CD4-positive, alpha-beta T cell (primary cell): ENCODE measurements around the gene ZSCAN1. TPM values are rescaled to one million over a fixed set of nuclear protein-coding genes. Genes with fewer than 3 reads are reported as not detected.

Experiments
- ATAC-seq: fragments of 200-7000 bp; cut with Tn5 transposase; one replicate; pipeline ENCODE4 v1.10.0; 2022; ENCODE audit warnings: mild to moderate bottlenecking; ENCODE audit not compliant: poor library complexity
- CTCF ChIA-PET: fragments of 350-600 bp; sonication (Branson Sonifier 250); formaldehyde crosslinking; loops from one replicate; lab custom pipeline; 2021; ENCODE audit warnings: antibody characterized with exemption, inconsistent platforms; lab: Charles Lee
- POLR2A ChIA-PET: fragments of 350-600 bp; sonication (Branson Sonifier 250); formaldehyde crosslinking; loops from one replicate; lab custom pipeline; 2021; ENCODE audit warnings: antibody characterized with exemption, inconsistent platforms; lab: Charles Lee
- DNase-seq, 14 experiments: peaks; one replicate each; pipeline ENCODE4 v3.0.0-alpha.2; 2013 to 2020; ENCODE audit warnings: mixed read lengths in 2 of 14
- H3K27ac ChIP-seq, 2 donors: one replicate each; pipeline versions ENCODE4 v1.5.1 to v1.7.0; 2013; ENCODE audit warnings: low read length in 2 of 2, low read depth in 1 of 2, mild to moderate bottlenecking in 1 of 2
- H3K27me3 ChIP-seq, 2 experiments: 1 replicate in 1 of 2; 2 replicates in 1 of 2; pipeline versions ENCODE4 v1.6.1 to v1.7.0; 2013; ENCODE audit warnings: low read length in 2 of 2, control low read depth in 1 of 2, mild to moderate bottlenecking in 1 of 2, moderate library complexity in 1 of 2; ENCODE audit not compliant: insufficient read depth in 2 of 2, control insufficient read depth in 1 of 2
- H3K36me3 ChIP-seq: one replicate; pipeline ENCODE4 v1.6.1; 2013; ENCODE audit warnings: low read length, control low read depth; ENCODE audit not compliant: insufficient read depth
- H3K4me1 ChIP-seq: one replicate; pipeline ENCODE4 v1.6.1; 2013; ENCODE audit warnings: low read length, control low read depth; ENCODE audit not compliant: insufficient read depth
- H3K4me3 ChIP-seq: one replicate; pipeline ENCODE4 v1.5.1; 2013; ENCODE audit warnings: mild to moderate bottlenecking, low read length, moderate library complexity
- H3K9me3 ChIP-seq, 2 experiments: 1 replicate in 1 of 2; 2 replicates in 1 of 2; pipeline versions ENCODE4 v1.6.1 to v1.7.0; 2013; ENCODE audit warnings: low read length in 2 of 2, mild to moderate bottlenecking in 2 of 2, control low read depth in 1 of 2, moderate library complexity in 1 of 2; ENCODE audit not compliant: control insufficient read depth in 1 of 2, insufficient read depth in 1 of 2
- H3K27ac Mint-ChIP-seq: one replicate; pipeline ENCODE4 v1.8.0; 2020; ENCODE audit warnings: mixed read lengths
- H3K27me3 Mint-ChIP-seq: one replicate; pipeline ENCODE4 v1.8.0; 2021; ENCODE audit warnings: mixed read lengths
- H3K36me3 Mint-ChIP-seq: one replicate; pipeline ENCODE4 v1.8.0; 2021; ENCODE audit warnings: low read depth, mixed read lengths
- H3K4me1 Mint-ChIP-seq: one replicate; pipeline ENCODE4 v1.8.0; 2021; ENCODE audit warnings: low read depth, mixed read lengths
- H3K4me3 Mint-ChIP-seq: one replicate; pipeline ENCODE4 v1.8.0; 2020; ENCODE audit warnings: mild to moderate bottlenecking, mixed read lengths
- H3K9me3 Mint-ChIP-seq: one replicate; pipeline ENCODE4 v1.8.0; 2020; ENCODE audit warnings: mixed read lengths
- intact Hi-C, 2 experiments: fragments of 100-400 bp; cut with DNase I in 1 of 2; cut with micrococcal nuclease in 1 of 2; formaldehyde crosslinking; loops; one replicate each; pipeline versions ENCODE4 v1.15.1 to v1.9.0; 2023 to 2025; cut with DNase I, micrococcal nuclease
- total RNA-seq, 174 experiments: library from RNA in 2 of 174; stranded (reverse) in 2 of 174; gene quantifications; one replicate each; pipeline ENCODE4 v1.2.3 and lab custom pipeline; 2021 to 2026
- TF ChIP-seq, protein P1 (sequence below): fragments of 200-600 bp; IDR thresholded peaks from one replicate; pipeline ENCODE4 v1.8.0; 2022; ENCODE audit warnings: antibody characterized with exemption, mild to moderate bottlenecking

Gene ZSCAN1
- total RNA-seq, 2 experiments from 2014 or later, result not detected

DNA sequence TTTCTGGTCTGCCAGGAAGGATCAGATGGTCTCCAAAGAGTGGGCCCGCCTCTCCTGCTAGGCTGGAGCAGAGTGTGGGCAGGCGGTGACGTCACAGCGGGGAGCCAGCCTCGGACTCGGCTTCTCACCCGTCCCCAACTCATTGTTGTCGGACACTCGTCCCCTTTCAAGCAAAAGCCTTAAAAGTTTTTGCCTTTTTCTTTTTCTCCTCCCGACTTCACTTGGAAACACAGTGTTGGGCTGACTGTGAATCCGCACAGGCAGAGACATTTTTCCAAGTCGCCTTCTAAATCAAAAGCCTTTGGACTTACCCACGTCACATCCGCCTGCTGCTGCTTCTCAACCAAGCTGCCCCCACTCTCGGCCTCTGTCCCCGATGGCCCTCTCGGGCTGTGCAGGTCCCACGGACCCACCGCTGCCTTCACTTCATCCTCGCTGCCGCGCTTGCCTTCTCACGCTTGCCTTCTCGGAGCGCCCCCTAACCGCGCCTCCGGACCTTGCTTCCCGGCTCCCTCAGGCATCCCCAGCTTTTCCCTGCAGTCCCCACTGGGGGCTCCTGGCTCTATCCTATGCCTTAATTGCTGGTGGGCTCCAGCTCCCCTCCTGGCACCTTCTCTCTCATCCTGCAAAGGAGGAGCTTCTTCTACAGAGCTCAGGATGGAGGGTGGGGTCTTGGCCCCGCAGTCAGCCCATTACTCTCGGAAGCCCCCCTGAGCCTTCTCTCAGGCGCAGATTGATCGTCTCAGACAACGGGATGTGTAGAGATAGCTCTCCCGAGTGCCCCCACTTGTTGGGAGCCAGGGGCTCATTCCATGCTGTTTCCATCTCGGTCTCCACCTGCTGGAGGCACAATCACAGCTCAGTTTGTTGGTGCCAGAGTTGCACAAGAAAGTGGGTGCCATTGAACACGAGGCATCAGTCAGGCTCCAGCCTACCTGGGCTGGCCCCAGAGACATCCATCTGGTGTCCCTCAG lies 21.4 kb downstream of the ZSCAN1 start:
- no peak overlapping the region for H3K27ac ChIP-seq
- peaks cover 12% of the 10 kb centered on the region for H3K4me1 ChIP-seq
- TF ChIP-seq, protein P1, sequence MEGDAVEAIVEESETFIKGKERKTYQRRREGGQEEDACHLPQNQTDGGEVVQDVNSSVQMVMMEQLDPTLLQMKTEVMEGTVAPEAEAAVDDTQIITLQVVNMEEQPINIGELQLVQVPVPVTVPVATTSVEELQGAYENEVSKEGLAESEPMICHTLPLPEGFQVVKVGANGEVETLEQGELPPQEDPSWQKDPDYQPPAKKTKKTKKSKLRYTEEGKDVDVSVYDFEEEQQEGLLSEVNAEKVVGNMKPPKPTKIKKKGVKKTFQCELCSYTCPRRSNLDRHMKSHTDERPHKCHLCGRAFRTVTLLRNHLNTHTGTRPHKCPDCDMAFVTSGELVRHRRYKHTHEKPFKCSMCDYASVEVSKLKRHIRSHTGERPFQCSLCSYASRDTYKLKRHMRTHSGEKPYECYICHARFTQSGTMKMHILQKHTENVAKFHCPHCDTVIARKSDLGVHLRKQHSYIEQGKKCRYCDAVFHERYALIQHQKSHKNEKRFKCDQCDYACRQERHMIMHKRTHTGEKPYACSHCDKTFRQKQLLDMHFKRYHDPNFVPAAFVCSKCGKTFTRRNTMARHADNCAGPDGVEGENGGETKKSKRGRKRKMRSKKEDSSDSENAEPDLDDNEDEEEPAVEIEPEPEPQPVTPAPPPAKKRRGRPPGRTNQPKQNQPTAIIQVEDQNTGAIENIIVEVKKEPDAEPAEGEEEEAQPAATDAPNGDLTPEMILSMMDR, result no peak
- no peak overlapping the region for H3K4me3 ChIP-seq
- H3K4me1 Mint-ChIP-seq, result peaks cover 6% of the 10 kb centered on the region
- H3K27me3 ChIP-seq, result peaks cover 0 to 22% of the 10 kb centered on the region in 2 experiments
- POLR2A ChIA-PET, result no interaction called here
- peaks cover 72 to 98% of the 10 kb centered on the region in 2 experiments for H3K9me3 ChIP-seq
- intact Hi-C loops, result no loop called here
- DNase-seq, result no peak
- H3K36me3 ChIP-seq, result no peaks in the 10 kb centered on the region
- peaks cover 26% of the 10 kb centered on the region for H3K27me3 Mint-ChIP-seq
- H3K27ac Mint-ChIP-seq, result no peak overlapping the region
- no peak for ATAC-seq
- no peak overlapping the region for H3K4me3 Mint-ChIP-seq
- H3K36me3 Mint-ChIP-seq, result peaks cover 48% of the 10 kb centered on the region
- H3K9me3 Mint-ChIP-seq, result peaks cover 11% of the 10 kb centered on the region
- CTCF ChIA-PET, result no interaction called here

DNA sequence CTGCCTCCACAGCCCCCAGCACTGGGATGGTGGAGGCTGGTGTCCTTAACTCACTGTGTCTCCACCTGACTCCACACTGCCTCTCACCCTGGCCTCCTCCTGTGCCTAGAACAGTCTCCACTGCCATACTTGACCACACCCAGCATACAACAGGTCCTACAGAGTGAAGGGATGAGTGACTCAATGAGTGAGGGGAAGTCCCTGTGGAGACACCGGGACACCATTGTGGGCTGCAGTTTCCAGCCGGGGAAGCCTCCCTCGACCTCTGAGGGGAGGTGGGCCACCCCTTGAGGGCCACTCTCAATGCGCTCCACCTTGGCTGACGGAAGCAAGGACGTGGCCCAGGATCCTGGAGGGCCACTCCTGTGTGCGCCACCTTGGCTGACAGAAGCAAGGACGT lies 22.4 kb downstream of the ZSCAN1 start:
- no peaks in the 10 kb centered on the region for H3K36me3 ChIP-seq
- Mint-ChIP-seq H3K27me3 (peaks cover 26% of the 10 kb centered on the region), H3K4me3 (no peak overlapping the region), H3K36me3 (peaks cover 55% of the 10 kb centered on the region), H3K9me3 (peaks cover 8% of the 10 kb centered on the region), H3K27ac (no peak overlapping the region), H3K4me1 (peaks cover 6% of the 10 kb centered on the region)
- H3K4me3 ChIP-seq, result no peak overlapping the region
- H3K27ac ChIP-seq, result no peak overlapping the region
- peaks cover 81 to 98% of the 10 kb centered on the region in 2 experiments for H3K9me3 ChIP-seq
- intact Hi-C loops, result no loop called here
- H3K27me3 ChIP-seq, result peaks cover 0 to 22% of the 10 kb centered on the region in 2 experiments
- no peak for DNase-seq
- ChIA-PET POLR2A (no interaction called here), CTCF (no interaction called here)
- H3K4me1 ChIP-seq, result peaks cover 12% of the 10 kb centered on the region
- TF ChIP-seq, protein P1, result no peak
- ATAC-seq, result no peak

DNA sequence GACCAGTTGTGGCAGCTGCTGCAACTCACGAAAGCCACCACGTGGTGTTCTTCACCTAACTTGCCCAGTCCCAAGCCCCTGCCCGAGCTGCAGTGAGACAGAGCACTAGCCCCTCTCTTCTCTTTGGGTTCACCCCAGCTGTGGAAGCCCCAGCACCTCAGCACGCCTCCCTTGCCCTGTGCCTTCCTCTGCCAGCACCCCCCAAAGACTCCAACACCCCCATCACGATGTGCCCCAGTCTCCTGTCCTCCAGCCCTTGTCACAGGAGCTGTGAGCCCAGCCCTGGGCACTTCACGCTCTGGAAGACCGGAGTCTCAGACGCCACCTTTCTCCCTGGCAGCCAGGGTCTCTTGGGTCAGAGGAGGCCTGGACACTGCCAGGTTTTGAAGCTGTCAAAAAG lies 23.0 kb downstream of the ZSCAN1 start:
- Mint-ChIP-seq H3K27ac (no peak overlapping the region), H3K4me3 (no peak overlapping the region), H3K9me3 (peaks cover 8% of the 10 kb centered on the region), H3K27me3 (peaks cover 26% of the 10 kb centered on the region), H3K36me3 (peaks cover 57% of the 10 kb centered on the region), H3K4me1 (peaks cover 6% of the 10 kb centered on the region)
- no peak for ATAC-seq
- ChIA-PET CTCF (no interaction called here), POLR2A (no interaction called here)
- Histone ChIP-seq H3K36me3 (no peaks in the 10 kb centered on the region), H3K27me3 (peaks cover 0 to 22% of the 10 kb centered on the region in 2 experiments), H3K4me1 (peaks cover 12% of the 10 kb centered on the region), H3K4me3 (no peak overlapping the region), H3K27ac (no peak overlapping the region), H3K9me3 (peaks cover 81 to 96% of the 10 kb centered on the region in 2 experiments)
- intact Hi-C loops, result no loop called here
- DNase-seq, result no peak
- TF ChIP-seq, protein P1, result no peak
